NCI-H2081 (cell line): Measurements from ENCODE around the gene PSTPIP1.

ENCODE experiments used
- DNase-seq, 2 experiments: peaks; one replicate each; lab custom pipeline; 2025; lab: John Stamatoyannopoulos, UW

PSTPIP1 gene

GRCh38 chr15:76978522-76979330 lies 16.2 kb upstream of the PSTPIP1 start:
- no peak for DNase-seq

DNA sequence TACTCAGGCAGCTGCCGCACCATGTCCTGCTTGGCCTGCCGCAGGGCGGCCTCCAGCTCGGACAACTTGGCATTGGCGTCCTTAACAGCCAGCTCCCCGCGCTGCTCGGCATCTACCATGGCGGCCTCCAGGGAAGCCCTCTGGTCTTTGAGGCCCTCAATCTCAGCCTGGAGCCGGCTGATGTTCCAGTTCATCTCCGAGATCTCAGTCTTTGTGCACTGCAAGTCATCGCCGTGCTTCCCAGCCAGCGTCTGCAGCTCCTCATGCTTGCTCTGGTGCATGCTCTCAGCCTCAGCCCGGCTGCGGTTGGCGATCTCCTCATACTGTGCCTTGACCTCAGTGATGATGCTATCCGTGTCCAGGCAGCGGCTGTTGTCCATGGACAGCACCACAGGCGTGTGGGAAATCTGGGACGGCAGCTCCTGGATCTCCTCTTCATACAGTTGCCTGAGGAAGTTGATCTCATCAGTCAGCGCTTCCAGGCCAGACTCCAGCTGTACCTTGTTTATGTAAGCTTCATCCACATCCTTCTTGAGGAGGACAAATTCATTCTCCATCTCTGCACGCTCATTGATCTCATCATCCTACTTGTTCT lies 15.5 kb upstream of the PSTPIP1 start:
- DNase-seq = no peak

DNA sequence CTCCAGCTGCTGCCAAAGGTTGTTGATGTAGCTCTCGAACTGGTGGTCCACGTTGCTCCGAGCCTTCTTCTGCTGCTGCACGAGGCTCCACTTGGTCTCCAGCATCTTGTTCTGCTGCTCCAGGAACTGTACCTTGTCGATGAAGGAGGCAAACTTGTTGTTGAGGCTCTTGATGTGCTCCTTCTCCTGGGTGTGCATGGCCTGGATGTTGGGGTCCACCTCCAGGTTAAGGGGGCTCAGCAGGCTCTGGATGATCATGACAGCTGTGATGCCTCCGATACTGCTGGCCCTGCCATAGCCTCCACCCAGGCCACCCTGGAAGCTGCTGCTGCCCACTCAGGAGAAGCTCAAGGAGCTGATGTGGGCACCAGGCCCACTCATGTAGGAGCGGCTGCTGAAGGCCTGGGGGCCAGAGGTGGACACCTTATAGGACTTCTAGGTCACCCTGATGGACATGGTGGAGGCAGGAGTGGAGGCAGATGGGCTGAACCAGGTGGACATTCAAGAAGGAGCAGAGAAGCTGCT lies 14.9 kb upstream of the PSTPIP1 start:
- DNase-seq = no peak

- no peak for DNase-seq
Measured at GRCh38 chr15:76982356-76982755, 12.6 kb upstream of the PSTPIP1 start.

DNA sequence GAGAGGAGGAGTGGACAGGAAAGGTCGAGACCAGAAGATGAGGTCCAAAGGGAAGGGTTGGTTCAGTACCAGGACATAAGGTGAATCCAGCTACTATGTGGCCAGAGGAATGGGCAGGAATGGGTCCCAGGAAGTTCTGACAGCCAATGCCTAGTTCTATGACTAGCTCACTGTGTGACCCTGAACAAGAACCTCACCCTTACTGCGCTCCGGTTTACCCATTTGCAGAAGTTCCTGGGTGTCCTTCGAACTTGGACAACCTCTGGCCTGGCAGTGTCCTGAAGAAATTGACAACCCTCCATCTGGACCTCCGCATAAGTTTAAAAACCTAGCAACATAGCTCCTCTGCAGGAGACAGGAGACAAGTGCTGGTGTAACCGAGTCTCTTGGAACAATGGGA lies 12.2 kb upstream of the PSTPIP1 start:
- DNase-seq = no peak

DNA sequence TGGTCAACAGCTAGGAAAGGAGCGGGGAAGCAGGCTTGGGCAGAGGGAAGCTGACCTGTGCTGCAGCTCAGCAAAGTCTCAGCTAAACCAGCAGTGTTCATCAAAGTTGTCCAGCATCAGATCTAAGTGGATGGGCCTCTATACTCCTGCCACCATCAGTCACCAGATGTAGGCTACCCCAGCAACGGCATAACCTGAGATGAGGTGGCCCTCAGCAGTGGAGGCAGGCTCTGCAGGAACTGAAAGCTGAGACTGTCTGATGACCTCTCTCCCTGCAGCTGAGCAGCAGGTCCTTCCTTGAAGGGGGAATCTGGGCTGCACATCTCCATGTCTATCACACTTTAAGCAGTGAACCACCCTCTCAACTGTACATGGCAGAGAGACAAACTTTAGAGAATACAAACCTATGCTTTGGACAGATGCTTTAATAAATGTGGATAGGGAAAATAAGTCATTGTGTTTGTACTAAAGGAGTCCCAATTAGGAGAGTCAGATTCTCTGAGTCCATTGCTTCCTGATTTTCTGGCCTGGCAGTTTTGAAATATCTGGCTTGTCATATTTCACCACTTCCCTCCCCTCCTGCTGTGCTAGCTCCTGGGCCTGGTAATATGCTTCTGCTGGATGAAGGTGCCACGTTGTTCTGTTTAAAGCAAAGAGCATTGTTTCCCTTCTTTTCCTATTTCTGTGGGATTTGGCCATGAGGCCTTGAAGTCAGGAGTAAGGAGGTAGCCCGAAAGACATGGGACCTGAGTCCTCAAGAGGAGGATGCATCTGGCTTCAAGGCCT lies 11.1 kb upstream of the PSTPIP1 start:
- DNase-seq = no peak

DNA sequence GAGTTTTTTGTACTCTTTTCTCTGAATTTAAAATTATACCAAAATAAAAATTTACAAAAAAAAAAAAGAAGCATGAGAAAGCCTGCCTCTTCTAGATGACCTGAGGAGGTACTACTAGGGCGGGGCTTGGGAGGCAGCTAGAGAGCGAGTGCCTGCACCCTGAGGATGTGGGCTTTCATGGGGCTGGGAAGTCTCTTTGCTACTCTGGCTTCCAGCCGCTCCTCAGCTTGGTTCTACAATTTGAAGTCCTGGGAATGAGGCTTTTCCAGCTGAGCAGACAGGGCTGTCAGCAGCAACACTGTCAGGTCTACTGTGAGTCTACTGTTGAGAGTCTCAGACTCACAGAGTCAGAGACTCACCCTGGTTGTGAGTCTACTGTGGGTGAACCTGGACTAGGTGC lies 8.2 kb upstream of the PSTPIP1 start:
- no peak for DNase-seq

GRCh38 chr15:76987276-76987675 lies 7.7 kb upstream of the PSTPIP1 start:
- DNase-seq = no peak

- no peak for DNase-seq
Measured at GRCh38 chr15:76987896-76988860, 6.7 kb upstream of the PSTPIP1 start.

- DNase-seq = no peak
Measured at GRCh38 chr15:76988867-76989780, 5.8 kb upstream of the PSTPIP1 start.

- DNase-seq = no peak
Measured at GRCh38 chr15:76991048-76991447, 3.9 kb upstream of the PSTPIP1 start.

GRCh38 chr15:76991741-76992645 lies 2.9 kb upstream of the PSTPIP1 start:
- DNase-seq = no peak

DNA sequence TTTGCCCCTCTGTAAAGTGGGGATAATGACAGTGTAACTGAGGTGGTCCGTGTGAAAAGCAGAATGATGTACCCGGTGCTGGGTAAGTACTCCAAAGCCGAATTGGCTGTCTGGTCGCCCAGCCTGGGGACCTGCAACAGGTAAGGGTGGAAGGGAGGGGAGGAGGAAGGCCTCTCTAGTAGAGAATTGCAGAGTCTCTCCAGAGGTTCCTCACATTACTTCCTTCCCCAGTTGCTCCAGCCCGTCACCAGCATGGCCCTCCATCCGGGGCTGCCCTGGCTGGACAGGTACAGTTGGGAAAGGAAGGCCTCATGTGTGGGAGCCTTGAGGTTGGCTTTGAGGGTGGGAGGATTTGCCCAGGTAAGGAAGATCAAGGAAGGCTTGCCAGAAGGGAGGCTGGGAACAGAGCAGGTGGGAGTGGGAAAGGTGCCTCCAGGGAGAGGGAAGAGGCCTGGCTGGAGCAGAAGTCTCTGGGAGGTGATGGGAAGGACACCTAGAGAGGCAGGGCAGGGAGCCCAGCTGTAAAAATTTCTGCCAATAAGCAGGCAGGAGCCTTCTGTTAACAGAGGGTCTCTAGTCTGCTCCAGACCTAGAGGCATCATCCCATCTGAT lies 1.7 kb upstream of the PSTPIP1 start:
- DNase-seq = no peak

DNA sequence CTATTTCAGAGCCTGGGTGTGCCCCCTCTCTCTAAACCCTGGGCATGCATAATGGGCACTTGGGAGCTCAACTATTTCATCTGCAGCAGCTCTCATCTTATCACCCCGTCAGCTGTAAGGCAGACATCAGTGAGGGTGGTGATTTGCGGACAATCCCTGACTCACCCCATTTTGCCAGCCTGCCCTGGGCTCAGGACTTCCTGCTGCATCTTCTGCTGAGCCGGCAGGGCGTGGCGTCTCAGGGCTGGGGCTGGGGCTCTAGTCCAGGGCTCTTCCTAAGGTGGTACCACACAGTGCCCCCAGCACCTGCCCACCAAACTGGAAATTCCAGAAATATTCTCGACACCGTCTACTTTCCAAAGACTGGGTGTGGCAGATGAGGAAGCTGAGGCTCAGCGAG lies 925 bp upstream of the PSTPIP1 start:
- DNase-seq = no peak

GRCh38 chr15:76994496-76994895 lies 430 bp upstream of the PSTPIP1 start:
- no peak for DNase-seq

DNA sequence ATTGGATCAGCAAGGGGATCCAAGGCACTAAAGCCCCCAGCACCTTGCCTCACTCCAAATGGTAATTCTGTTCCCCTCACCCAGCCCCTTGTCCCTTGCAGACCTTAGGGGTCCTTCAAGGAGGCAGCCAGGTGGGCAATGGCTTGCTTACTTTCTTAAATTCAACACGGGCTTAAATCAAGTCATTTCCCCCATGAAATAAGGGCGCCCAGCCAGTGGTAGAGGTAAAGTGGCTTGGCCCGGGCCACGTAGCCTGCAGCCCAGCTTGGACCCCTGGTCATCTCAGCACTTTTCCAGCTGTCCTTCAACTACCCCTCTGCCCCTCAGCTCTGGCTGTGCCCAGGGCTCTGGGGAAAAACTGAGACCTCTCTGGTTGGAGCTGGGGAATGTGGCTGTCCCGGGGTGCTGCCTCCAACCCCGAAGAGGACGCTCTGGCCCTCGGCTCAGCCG lies 1.2 kb downstream of the PSTPIP1 start:
- no peak for DNase-seq

GRCh38 chr15:76996526-76997401 lies 1.8 kb downstream of the PSTPIP1 start:
- DNase-seq = no peak
